Suppressor macrophage treated with lipopolysaccharide for 1 hour (primary cell): ENCODE data around the gene VENTX.

Experiments used
- DNase-seq, 3 donors: peaks; one replicate each; pipeline ENCODE4 v3.0.0-alpha.2; 2020 to 2022

The VENTX gene

GRCh38 chr10:133202778-133203651 lies 34.6 kb upstream of the VENTX start:
- DNase-seq, result no peak

GRCh38 chr10:133203652-133204195 lies 33.9 kb upstream of the VENTX start:
- DNase-seq, result no peak

GRCh38 chr10:133204226-133205015 lies 33.2 kb upstream of the VENTX start:
- DNase-seq, result no peak

- no peak for DNase-seq
These were observed 32.5 kb upstream of the VENTX start for GRCh38 chr10:133205146-133205545.

- DNase-seq, result no peak
These were observed 31.2 kb upstream of the VENTX start for GRCh38 chr10:133206356-133207040.

- DNase-seq, result no peak
These were observed 30.5 kb upstream of the VENTX start for GRCh38 chr10:133207041-133207600.

- DNase-seq, result no peak
These were observed 30.0 kb upstream of the VENTX start for GRCh38 chr10:133207627-133208026.

GRCh38 chr10:133208466-133208865 lies 29.2 kb upstream of the VENTX start:
- no peak for DNase-seq

GRCh38 chr10:133209117-133209516 lies 28.5 kb upstream of the VENTX start:
- DNase-seq, result no peak

GRCh38 chr10:133209641-133210040 lies 28.0 kb upstream of the VENTX start:
- no peak for DNase-seq

GRCh38 chr10:133210398-133211140 lies 27.1 kb upstream of the VENTX start:
- DNase-seq, result no peak

GRCh38 chr10:133211141-133211830 lies 26.4 kb upstream of the VENTX start:
- DNase-seq, result no peak

GRCh38 chr10:133211959-133212852 lies 25.4 kb upstream of the VENTX start:
- DNase-seq, result no peak

- DNase-seq, result no peak
These were observed 24.7 kb upstream of the VENTX start for GRCh38 chr10:133212853-133213494.

- DNase-seq, result no peak
These were observed 23.8 kb upstream of the VENTX start for GRCh38 chr10:133213641-133214467.

GRCh38 chr10:133214468-133215410 lies 22.9 kb upstream of the VENTX start:
- no peak for DNase-seq

- no peak for DNase-seq
These were observed 22.1 kb upstream of the VENTX start for GRCh38 chr10:133215586-133215985.

- no peak for DNase-seq
These were observed 20.9 kb upstream of the VENTX start for GRCh38 chr10:133216776-133217175.
